ENCODE results near the gene PTPRA.

DNA sequence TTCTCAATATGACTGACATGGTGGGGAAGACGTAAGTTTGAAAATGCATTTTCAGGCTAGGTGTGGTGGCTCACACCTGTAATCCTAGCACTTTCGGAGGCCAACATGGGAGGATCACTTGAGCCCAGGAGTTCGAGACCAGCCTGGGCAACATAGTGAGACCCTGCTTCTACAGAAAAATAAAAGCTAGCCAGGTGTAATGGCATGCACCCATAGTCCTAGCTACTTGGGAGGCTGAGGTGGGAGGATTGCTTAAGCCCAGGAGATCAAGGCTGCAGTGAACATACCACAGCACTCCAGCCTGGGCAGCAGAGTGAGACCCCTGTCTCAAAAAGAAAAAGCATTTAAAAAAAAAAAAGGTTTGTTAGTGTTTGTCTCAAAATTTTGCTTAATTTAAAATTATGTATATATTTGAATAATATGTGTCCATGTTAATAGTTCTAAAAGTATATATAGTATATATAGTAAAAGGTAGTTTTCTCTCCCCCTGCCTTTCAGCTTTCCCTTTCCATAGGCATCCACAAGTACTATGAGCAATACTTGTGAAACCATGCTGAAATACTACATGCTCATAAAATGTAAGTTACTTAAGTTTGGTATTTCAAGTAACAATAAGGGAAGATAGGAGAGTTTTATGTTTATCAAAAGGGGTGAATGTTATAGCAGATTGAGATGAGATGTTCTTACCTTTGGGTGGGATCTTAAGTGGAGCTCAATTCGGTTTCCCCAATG lies 15.1 kb downstream of the PTPRA start:
- TF ChIP-seq, protein P1, sequence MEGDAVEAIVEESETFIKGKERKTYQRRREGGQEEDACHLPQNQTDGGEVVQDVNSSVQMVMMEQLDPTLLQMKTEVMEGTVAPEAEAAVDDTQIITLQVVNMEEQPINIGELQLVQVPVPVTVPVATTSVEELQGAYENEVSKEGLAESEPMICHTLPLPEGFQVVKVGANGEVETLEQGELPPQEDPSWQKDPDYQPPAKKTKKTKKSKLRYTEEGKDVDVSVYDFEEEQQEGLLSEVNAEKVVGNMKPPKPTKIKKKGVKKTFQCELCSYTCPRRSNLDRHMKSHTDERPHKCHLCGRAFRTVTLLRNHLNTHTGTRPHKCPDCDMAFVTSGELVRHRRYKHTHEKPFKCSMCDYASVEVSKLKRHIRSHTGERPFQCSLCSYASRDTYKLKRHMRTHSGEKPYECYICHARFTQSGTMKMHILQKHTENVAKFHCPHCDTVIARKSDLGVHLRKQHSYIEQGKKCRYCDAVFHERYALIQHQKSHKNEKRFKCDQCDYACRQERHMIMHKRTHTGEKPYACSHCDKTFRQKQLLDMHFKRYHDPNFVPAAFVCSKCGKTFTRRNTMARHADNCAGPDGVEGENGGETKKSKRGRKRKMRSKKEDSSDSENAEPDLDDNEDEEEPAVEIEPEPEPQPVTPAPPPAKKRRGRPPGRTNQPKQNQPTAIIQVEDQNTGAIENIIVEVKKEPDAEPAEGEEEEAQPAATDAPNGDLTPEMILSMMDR (IDR thresholded peaks at IDR 0.05; ENCODE audit: insufficient read depth, low read depth, low read length), result no peak
- no peak for TF ChIP-seq EZH2 (IDR thresholded peaks at IDR 0.05; ENCODE audit: insufficient read depth, low read length)

Measured in astrocyte (in vitro differentiated cells and primary cell).